NB4 (cell line): Measurements from ENCODE around the gene FAM171A1.

ENCODE experiments used
- CTCF ChIP-seq: IDR thresholded peaks from one replicate; pipeline ENCODE4 v1.5.1; 2012; ENCODE audit warnings: low read depth, low read length
- MAX ChIP-seq: IDR thresholded peaks from 2 replicates; pipeline ENCODE4 v1.6.1; 2011; ENCODE audit warnings: low read depth, low read length
- MYC ChIP-seq: IDR thresholded peaks from 2 replicates; pipeline ENCODE4 v1.6.1; 2011; ENCODE audit warnings: low read depth, low read length
- POLR2A ChIP-seq: IDR thresholded peaks from 2 replicates; pipeline ENCODE4 v1.6.1; 2011; ENCODE audit warnings: mild to moderate bottlenecking; ENCODE audit not compliant: insufficient read length; ENCODE audit errors: extremely low read depth

- TF ChIP-seq CTCF = no peak
- no peak for TF ChIP-seq POLR2A
- TF ChIP-seq MAX = no peak
- no peak for TF ChIP-seq MYC
Observed at GRCh38 chr10:15197276-15197675, 173.8 kb downstream of the FAM171A1 start.
